Urinary bladder (tissue), 4 donors: ENCODE data around the gene OTOF. TPM values are rescaled to one million over a fixed set of nuclear protein-coding genes. Genes with fewer than 3 reads are reported as not detected.
"Not testable (repeated sequence)": the region's sequence is repeated elsewhere in the genome, so short reads cannot be mapped to it uniquely, and the experiment has no call there.

Source experiments
- DNase-seq: peaks from one replicate; pipeline ENCODE4 v3.0.0-alpha.2; 2015; ENCODE audit errors: extremely low spot score
- H3K27ac ChIP-seq: one replicate; pipeline ENCODE4 v1.5.1; 2013; ENCODE audit warnings: low read depth, mild to moderate bottlenecking, moderate library complexity
- H3K36me3 ChIP-seq: one replicate; pipeline ENCODE4 v1.6.1; 2013; ENCODE audit warnings: mild to moderate bottlenecking, moderate library complexity; ENCODE audit not compliant: insufficient read depth
- H3K4me1 ChIP-seq: one replicate; pipeline ENCODE4 v1.6.1; 2013; ENCODE audit warnings: mild to moderate bottlenecking, moderate library complexity; ENCODE audit not compliant: insufficient read depth
- H3K4me3 ChIP-seq: one replicate; pipeline ENCODE4 v1.5.1; 2013; ENCODE audit warnings: low read depth, low read length
- WGBS: extraction: QIAGEN DNeasy Blood & Tissue Kit; methylation state at CpG from one replicate; pipeline ENCODE4 v1.1.7; 2013; 5-methylcytosine and 5-hydroxymethylcytosine counted together
- polyA plus RNA-seq: library from polyadenylated mRNA; stranded (reverse); fragments of 200-250 nt; gene quantifications from one replicate; pipeline ENCODE4 v1.2.3, GENCODE V29; 2013
- total RNA-seq: library from RNA; depleted of rRNA; stranded (reverse); fragments of >200 nt; gene quantifications from one replicate; pipeline ENCODE4 v1.2.3, GENCODE V29; 2014
- donor health status: healthy with polysubstance abuse.
- donor health status: healthy.

Gene OTOF
- total and polyA plus RNA-seq, 2 donors: 0.10 to 0.32 TPM

DNA sequence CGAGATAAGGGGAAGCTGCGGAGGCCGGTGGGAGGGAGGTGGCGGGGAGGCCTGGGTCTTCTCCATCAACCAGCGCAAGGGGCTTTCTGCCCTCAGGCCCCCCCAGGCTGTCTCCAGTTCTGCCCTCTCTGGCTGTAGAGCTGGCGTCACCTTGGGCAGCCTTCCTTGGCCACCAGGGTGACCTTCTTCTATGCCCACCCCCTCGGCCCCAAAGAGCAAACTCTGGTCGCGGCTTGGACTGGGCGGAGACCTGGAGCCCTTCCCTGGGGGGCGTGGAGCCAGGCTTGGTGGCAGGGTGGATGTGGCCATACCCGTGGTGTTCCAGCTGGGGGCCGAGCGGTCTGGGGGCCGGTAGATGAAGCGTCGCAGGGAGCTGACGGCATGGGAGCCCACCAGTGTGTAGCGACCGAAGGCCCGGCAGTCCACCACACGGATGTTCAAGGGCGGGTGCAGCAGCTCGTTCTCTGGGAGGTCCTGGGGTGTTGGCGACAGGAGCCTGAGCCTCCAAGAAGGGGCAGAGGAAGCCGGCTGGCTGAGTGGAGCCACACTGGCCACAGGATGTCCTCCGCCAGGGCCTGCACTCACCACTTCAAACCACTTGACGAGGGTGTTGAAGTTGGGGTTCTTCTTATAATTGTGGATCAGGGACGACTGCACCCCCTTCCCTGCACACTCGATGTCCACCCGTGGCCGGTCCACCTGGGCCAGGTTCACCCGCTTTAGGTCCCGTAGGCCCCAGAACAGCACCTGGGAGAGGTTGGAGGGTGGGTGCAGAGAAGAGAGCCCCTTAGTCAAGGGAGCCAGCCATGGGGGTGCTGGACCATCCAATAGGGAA lies 4.9 kb downstream of the OTOF start:
- no peak for DNase-seq
- no peak overlapping the region for H3K4me3 ChIP-seq
- no peaks in the 10 kb centered on the region for H3K36me3 ChIP-seq
- WGBS: 92% methylated on average over 34 of the region's 34 CpGs
- H3K4me1 ChIP-seq: no peaks in the 10 kb centered on the region
- H3K27ac ChIP-seq: no peak overlapping the region

DNA sequence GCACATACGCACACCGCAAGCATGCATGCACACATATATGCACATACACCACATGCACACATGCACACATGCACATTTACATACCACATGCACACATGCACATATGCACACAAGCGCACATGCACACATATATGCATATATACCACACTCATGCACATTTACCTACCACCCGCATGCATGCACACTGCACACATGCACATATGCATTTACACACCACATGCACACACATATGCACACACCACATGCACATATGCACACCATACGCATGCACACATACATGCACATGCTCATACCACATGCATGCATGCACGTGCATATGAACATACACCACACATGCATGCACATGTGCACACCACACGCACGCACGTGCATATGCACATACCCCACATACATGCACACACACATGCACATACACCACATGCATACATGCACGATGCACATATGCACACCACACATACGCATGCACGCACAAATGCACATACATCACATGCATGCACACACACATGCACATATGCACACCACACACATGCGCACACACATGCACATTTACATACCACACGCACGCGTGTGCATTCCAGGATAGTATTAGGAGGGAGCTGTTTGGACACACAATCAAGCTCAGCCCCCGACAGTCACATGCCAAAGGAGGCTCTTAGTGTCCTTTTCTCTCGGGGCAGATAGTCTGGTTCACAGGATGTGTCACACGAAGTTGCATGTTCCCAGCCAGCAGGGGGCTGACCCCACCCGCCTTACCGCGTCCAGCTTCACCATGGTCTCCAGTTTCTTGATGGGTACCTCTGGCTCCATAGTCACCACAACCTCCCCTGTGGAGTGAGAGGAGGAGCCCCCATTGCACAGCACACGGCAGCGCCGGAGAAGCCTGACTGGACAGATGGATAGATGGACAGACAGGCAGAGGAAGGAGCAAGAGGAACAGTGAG lies 5.9 kb downstream of the OTOF start:
- H3K36me3 ChIP-seq: no peaks in the 10 kb centered on the region
- WGBS: 90% methylated on average over 25 of the region's 25 CpGs
- no peak overlapping the region for H3K4me3 ChIP-seq
- H3K4me1 ChIP-seq: no peaks in the 10 kb centered on the region
- no peak for DNase-seq
- no peak overlapping the region for H3K27ac ChIP-seq

DNA sequence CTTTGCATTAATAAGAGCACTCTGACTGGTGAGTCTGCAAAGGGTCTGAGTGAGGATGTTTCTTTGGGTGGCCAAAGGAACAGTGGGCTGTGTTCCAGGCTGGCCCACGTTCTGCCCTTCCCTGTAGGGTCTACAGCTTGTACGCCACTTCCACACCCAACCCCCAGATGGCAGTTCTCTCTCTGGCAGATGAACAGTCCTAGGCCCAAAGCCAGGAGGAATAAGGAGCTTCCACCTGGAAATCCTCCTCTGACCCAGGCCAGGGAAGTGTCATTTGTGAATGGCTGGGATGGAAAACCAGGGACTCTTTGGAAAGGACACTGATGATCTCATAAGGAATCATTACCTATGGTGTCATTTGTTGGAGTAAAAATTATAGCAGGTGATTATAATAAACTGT lies 6.6 kb downstream of the OTOF start:
- Histone ChIP-seq H3K36me3 (no peaks in the 10 kb centered on the region), H3K4me1 (no peaks in the 10 kb centered on the region), H3K4me3 (no peak overlapping the region), H3K27ac (no peak overlapping the region)
- DNase-seq: no peak
- 39% methylated on average over 2 of the region's 2 CpGs for WGBS

DNA sequence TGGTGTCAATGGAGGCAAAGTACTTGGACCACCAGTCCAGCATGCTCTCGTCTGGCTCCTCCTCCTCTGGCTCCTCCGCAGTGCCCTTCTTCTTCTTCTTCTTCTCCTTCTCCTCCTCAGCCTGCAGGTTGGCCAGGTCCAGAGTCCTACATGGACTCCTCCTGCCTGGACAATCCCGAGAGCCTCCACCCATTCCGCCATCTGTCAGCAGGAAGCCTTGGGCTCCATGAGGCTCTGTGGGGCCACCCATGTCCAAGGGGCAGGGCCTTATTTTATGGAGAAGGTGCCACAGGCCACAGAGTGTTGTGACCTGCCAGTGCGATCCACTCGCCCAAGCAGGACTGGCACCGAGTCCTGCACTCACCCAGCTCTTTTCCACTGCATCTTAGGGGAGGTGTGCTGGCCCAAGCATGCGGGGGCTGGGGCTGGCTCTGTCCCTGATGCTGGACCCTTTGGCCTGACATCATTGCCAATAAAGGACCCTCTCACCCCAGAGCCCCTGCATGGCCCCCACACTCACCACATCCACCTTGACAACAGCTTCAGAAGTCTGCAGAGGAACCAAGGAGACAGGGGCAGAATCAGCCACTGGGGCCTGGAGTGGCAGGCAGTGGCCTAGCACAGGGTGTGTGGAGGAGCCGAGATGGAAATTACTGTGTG lies 7.2 kb downstream of the OTOF start:
- Histone ChIP-seq H3K4me1 (no peaks in the 10 kb centered on the region), H3K27ac (no peak overlapping the region), H3K36me3 (no peaks in the 10 kb centered on the region), H3K4me3 (no peak overlapping the region)
- no peak for DNase-seq
- WGBS: 91% methylated on average over 9 of the region's 9 CpGs

DNA sequence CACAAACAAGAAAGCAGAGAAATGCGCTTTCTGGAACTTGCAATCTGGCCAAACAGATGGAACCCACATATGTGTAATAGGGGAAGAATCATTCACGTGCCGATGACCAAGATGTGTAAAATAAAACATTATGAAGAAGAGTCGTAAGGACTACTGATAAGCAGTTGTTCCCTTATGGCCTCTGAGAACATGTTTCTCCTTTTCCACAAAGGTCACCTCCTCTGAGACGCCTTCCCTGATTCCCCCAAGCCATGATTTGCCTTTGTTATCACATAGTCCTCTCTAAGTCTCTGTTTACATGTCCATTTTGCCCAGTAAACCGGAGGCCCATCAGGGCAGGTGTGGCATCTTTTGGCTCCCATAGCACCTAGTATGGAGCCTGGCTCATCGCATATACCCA lies 8.0 kb downstream of the OTOF start:
- 90% methylated on average over 7 of the region's 7 CpGs for WGBS
- Histone ChIP-seq H3K36me3 (no peaks in the 10 kb centered on the region), H3K27ac (no peak overlapping the region), H3K4me1 (no peaks in the 10 kb centered on the region), H3K4me3 (no peak overlapping the region)
- DNase-seq: no peak

DNA sequence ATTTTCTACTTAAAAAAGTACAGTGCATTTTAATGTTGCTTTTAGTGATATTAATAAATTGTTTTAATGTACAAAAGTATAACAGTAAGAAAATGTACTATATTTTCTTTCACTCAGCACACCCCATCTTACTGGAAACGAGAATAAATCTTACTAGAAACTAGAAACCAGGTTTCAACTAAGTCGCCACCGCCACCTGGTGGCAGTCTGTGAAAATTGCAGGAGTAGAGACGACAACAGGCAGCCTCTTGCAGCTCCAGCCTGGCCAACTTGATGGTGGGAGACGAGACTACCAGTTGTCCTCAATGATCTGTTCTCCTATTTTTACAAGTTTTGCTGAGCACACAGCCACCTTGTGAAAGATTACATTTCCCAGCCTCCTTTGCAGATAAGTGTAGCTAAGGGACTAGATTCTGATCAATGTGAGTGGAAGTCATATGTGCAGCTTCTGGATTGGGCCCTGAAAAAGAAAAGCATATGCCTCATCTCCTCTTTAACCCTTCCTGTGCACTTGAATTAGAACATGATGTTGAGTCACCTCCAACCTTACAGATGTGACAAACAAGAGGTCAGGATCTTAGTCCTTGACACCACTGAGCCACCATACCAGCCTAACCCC lies 8.7 kb downstream of the OTOF start:
- no peak for DNase-seq
- Histone ChIP-seq H3K36me3 (no peaks in the 10 kb centered on the region), H3K4me3 (no peak overlapping the region), H3K4me1 (no peaks in the 10 kb centered on the region), H3K27ac (no peak overlapping the region)
- WGBS: 20% methylated on average over 5 of the region's 5 CpGs

DNA sequence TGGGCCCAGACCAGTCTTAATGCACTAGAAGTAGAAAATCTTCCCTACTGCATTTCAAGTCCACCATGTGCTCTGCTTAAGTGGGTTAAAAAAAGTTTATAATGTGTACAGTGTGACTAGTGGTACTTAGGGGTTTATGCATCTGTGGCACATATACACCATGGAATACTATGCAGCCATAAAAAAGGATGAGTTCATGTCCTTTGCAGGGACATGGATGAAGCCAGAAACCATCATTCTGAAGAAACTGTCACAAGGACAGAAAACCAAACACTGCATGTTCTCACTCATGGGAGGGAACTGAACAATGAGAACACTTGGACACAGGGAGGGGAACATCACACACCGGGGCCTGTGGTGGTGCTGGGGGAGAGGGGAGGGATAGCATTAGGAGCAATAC lies 9.4 kb downstream of the OTOF start:
- H3K4me1 ChIP-seq, H3K36me3 ChIP-seq, H3K27ac ChIP-seq, DNase-seq, H3K4me3 ChIP-seq: not testable (repeated sequence)
- 96% methylated on average over 1 of the region's 1 CpG for WGBS

DNA sequence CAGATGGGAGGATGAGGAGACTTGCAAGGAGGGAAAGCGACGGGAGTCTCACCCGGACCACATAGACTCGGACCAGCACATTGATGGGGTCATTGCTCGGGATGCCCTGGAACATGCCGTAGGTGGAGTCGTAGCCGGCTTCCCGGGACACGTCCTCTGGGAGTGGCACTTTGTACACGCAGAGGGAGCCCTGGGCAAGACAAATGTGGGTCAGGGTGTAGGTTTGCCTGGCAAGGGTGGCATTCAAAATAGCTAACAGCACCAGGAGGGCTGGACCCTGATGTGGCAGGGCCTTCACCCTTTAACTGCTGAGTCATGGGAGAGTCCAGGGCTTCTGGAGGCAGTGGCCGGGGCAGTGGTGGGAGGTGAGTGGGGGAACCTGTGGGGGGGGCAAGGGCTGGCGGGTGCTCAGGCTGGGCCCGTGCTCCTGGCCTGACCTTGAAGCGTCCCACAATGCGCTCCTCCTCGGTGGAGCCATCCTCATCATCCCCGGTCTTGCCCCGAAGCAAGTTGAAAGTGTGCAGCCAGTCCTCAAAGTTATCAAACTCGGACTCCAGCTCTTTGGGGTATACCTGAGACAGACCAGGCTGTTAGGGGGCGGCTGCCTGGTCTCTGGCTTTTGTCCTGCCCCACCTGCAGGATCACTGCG lies 11.1 kb downstream of the OTOF start:
- DNase-seq: no peak
- Histone ChIP-seq H3K36me3 (no peaks in the 10 kb centered on the region), H3K4me1 (no peaks in the 10 kb centered on the region), H3K4me3 (no peak overlapping the region), H3K27ac (no peak overlapping the region)
- WGBS: 88% methylated on average over 22 of the region's 22 CpGs

DNA sequence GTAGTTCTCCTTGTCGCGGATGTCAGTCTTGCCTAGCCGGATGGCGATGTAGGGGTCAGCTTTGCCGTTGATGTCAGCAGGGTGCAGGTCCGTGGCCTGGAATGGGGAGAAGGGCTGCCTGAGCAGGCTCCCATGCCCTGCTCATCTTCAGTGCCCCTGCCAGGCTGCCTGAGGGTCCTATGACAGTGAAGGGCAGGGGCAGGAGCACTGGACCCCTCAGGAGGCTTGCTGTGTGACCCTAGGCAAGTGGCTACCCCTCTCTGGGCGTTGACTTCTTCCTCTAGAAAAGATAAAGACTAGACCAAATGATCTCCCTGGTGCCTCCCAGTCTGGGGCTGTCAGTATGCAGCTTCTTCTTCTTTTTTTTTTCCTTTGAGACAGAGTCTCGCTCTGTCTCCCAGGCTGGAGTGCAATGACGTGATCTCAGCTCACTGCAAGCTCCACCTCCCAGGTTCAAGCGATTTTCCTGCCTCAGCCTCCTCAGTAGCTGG lies 11.9 kb downstream of the OTOF start:
- no peak for DNase-seq
- H3K4me3 ChIP-seq: no peak overlapping the region
- no peaks in the 10 kb centered on the region for H3K4me1 ChIP-seq
- H3K36me3 ChIP-seq: no peaks in the 10 kb centered on the region
- no peak overlapping the region for H3K27ac ChIP-seq
- 85% methylated on average over 10 of the region's 10 CpGs for WGBS

DNA sequence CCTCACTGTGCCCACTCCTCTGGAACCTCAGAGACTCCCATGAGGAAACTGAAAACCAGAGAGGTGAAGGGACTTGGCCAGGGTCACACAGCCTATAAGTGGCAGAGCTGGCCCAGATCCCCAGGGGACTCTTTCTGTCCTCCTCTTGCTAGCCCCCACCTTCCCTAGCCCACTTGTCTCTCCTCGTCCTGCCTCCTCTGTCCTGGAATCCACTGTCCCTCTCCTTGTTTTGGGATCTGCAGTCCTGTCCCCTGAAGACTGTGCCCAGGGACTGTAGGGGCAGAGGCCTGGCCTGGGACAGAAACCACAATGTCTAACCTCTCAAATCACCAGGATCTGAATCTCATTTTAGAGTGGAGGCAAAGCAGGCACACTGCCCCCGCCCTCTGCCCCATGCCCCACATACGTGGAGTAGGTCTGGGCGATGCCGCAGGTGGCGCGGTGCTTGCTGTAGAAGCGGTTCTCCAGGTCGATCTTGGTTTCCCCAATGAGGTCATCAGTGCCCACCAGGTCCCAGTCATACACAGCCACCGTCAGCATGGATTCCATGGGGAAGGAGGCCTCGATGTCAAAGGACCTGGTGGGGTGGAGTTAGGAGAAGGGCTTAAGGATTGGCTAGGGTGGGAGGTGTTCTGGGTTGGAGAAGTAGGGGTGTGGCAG lies 12.5 kb downstream of the OTOF start:
- H3K27ac ChIP-seq: no peak overlapping the region
- no peak overlapping the region for H3K4me3 ChIP-seq
- DNase-seq: no peak
- H3K36me3 ChIP-seq: no peaks in the 10 kb centered on the region
- no peaks in the 10 kb centered on the region for H3K4me1 ChIP-seq
- WGBS: 90% methylated on average over 11 of the region's 11 CpGs

DNA sequence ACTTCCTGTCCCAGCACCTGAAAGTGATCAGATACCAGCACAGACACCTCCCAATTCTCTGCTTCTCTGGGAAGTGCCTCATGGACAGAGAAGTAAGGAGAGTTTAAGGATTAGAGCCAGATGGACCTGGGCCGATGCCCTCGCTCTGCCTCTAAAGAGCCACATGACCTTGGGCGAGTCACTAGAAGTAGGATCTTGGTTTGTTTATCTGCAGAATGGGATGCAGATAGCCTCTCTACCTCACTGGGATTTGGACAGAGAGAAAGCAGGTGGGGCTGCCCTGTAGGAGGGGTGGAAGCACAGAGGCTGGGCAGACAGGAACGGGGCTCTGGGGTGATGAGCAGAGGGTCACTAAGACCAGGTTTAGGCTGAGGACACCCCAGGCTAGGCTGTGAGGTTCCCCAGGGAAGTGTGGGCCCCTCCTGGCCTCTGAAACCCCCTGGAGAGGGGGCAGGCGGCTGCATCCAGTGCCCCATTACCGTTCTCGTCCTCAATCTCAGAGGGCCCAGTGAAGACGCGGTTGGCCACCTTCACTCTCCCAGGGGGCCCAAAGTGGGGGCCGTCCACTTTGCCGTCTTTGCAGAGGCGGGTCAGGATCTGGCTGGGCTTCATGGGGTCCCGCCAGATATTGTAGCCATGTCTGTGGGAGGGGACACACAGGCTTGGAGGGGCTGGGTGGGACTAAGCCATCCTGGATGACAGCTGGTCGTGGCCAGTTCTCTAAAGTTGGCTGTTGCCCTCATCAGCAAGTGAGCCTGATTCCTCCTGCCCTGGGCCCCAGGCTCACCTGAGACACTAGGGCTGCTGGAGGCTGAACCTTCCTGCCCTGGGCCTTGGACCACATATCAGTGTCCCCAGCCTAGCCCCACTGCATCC lies 13.3 kb downstream of the OTOF start:
- H3K27ac ChIP-seq: no peak overlapping the region
- H3K4me1 ChIP-seq: no peaks in the 10 kb centered on the region
- H3K4me3 ChIP-seq: no peak overlapping the region
- WGBS: 78% methylated on average over 14 of the region's 14 CpGs
- H3K36me3 ChIP-seq: no peaks in the 10 kb centered on the region
- DNase-seq: no peak
